Fibroblast of skin of right quadriceps (primary cell): ENCODE measurements around the gene MPP3.

Source experiments
- DNase-seq: peaks from one replicate; pipeline ENCODE4 v3.0.0-alpha.2; 2013

Gene MPP3

DNA sequence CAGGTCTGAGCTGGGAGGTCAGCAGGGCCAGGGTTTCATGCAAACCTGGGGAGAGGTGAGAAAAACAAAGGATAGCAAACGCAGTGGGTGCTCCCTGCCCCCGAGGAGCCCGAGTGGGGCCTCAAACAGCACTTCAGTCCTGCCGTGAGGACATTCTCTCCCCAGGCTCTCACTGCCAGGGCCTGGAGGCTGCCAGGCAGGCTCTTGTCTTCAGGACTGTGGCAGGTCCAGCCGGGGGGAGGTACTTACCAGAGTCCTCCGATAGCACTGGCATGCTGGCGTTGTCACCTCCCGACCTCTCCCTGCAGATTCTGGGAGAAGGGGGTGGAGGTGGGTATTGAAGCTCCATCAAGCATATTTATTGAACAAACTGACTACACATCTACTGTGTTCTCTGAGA, 1.3 kb downstream of the MPP3 start:
- no peak for DNase-seq

DNA sequence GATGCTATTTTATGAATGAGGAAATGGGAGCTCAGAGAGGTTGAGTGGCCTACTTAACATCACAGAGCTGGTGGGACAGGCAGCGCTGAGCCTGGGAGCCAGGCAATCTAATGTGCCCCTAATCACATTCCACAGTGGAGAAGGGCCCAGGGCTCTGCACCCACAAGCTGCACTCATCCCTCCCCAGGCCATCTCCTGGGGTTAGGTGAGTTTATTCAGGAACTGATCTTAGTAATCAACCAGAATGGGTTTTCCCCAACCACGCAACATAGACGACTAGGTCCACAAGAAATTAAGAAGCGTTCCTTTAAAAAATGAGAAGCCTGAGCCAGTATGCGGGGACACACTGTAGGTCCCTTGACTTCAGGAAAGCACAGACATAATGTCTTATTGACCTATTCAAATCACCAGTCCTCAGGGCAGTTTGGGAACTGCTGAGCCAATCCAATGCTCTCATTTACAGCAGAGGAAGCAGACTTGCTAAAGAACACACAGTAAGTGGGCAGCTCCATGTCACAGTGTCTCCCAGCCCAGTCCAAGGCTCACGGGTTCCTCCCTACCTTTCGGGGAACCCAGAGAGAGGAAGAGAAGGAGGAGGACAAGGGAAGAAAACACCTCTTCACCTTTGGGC, 2.3 kb downstream of the MPP3 start:
- DNase-seq, result no peak

DNA sequence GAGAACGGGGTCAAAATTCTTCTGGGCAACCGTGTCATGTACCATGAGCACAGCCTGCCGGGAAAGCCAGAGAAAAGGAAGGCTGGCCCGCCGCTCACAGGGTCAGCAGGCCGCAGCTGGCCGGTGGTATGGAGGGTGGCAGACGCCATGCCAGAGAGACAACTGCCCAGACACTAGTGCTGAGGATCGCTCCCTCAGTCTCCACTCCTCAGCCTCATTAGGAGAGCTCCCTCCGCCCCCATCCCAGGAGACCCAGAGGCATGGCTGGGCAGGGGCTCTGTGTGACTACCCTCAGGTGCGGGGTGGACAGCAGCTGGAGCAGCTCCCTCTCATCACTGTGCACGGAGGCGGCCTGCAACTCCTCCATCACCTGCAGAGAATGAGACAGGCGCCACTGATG, 3.2 kb downstream of the MPP3 start:
- DNase-seq, result no peak

DNA sequence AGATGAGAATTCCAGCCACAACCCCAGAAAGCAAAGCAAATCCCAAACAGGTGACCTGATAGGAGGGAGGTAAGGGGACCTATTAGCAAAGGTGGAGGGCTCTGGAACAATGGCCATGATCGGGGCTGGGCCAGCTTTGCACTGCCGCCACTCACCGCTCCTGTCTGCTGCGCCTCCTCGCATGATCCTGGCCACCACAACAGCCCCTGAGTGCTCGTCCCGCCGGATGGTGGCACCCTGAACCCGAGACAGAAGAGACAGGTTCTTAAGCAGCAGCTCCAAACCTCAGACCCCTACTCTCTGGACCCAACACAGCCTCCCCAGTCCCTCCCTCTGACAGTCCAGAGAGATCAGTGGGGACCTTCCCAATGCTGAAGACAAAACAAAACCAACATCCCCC, 5.3 kb downstream of the MPP3 start:
- DNase-seq, result no peak

DNA sequence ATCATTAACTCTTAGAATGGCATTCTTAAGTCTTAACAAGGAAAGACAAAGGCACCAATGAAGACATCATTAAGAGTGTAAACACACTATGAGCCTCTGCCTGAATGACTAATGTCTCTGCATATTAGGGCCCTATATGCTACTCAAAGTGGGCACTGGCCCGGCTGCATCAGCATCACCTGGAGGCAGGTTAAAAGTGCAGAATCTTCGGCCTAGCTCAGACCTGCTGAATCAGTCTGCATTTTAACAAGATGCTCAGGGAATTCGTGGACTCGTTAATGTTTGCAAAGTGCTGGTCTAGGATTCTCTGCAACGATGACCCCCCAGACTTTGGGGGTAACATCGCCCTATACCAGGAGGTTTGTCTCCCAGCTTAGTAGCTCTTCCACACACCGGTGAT, 6.7 kb downstream of the MPP3 start:
- DNase-seq, result no peak

DNA sequence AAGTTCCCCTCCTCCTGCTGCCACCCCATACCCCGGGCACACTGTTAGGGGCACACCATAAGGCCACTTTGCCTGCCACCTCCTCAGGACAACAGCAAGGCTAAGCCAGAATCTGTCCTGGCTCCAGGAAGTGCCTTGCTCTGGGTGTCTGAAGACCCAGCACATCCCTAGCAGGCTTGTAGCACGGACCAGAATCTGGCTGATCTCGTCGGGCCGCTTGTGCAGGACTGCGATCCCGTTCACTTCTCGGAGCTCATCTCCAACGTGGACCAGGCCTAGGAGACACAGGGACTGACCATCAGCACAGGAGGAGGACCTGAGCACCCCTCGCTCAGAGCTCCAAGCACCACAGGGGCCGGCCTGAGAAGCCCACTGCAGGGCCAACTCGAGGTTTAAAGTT, 7.4 kb downstream of the MPP3 start:
- no peak for DNase-seq

DNA sequence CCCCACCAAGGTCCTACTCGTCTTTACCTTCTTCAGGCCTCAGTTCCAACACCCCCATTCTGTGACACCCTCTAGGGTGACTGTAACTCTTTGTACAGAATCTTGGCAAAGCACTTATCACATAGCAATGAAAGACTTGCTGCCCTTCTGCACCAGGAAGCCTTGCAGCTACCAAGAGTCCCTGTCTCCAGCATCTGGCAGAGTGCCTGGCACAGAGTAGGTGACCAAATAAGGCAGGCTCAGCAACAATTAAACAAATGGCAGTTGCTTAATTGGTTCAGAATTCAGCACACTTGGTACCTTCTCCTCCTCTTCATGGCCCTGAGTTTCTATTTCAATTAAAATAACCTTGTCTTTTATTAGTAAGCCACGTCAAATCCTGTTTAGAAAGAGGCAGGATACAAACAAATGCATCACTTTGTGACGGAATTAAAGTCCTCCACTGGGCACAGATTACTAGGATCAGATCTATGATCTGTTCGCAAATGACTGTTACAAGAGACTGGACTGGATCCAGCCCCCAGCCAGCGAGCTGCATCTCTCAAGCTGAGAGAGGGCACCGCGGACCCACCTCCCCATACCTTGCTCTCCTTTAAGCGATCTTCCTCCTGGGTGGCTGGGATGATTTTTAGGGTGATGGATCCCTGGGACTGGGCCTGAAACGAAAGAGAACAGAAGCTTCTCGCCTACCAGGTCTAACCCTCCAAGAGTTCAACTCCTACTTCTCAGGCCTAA, 9.4 kb downstream of the MPP3 start:
- DNase-seq, result no peak

DNA sequence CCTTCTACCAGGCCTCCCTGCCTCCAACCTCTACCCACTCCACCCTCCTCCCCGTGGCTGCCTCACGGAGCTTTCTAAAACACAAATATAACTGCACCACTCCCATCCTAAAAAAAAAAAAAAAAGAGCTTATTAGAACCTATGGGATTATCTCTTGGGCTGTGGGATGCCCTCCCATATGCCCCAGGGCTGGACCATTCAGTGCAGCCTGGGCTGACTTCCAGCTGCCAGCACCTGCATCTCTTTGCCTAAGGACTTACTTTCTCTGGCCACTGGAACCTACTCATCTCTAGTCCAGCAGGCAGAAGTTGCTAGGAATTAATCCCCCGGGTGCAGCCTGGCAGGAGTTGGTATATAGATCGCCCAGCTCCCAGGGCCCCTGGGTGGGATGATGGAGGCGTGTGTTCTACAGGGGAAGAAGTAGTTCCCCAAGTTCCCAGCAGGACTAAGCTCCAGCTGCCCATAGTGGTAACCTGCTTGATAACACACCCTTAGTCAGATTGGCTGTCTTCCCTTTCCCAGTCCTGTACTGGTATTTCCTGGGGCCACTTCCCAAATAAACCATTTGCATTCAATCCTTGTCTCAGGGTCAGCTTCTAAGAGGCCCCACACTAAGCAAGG, 10.3 kb downstream of the MPP3 start:
- DNase-seq, result no peak

DNA sequence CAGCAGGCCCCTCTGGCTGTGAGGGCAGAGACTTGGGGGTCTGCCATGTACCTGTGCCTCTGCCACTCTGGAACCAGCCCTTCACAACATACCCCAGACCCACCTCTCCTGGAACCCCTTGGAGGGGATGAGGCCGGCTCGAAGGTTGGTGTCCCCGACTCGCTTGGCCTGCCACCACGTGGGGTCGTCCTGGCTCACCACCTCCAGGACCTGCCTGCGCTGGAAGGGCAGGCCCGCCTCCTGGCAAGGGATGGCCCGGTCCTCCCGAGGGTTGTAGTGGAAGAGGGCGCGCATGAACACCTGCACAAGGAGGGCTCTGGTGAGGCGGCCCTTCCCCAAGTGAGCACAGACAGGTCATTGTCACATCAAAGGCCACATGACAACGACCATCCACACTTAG, 12.2 kb downstream of the MPP3 start:
- DNase-seq, result no peak

DNA sequence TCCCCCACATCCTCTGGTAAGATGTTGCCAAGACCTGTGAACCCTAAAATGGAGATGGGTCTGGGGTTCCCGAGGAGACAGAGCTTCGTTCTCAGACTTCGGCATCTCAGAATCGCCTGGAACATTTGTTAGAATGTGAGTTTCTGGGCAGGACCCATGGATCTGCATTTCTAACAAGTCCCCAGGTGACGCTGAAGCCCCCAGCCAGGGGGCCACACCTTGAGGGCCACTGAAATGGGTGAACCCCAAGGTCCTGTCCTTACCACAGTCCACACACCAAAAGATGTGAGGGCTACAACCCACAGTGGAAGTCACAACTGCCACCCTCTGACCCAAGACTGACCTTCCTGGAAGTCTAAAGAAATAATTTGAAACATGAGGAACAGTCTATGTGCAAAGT, 14.0 kb downstream of the MPP3 start:
- DNase-seq, result no peak

DNA sequence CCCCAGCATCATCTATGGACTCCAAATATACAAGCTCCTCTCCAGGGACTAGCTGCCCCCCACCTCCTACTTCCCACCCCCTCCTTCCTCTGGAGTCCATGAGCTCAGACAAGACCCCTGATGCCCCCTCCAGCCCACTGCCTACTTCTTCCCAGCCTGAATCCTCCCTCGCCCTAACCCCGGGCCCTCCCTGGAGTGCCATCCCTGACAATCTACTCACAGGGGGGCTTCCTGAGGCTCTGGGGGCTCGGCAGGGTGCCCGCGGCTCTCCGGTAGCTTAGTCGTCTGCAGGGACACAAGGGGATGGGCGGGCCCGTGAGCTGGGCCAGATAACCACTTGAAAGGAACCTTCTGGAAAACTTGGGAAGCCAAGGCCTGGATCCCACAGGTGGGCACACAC, 15.1 kb downstream of the MPP3 start:
- no peak for DNase-seq

DNA sequence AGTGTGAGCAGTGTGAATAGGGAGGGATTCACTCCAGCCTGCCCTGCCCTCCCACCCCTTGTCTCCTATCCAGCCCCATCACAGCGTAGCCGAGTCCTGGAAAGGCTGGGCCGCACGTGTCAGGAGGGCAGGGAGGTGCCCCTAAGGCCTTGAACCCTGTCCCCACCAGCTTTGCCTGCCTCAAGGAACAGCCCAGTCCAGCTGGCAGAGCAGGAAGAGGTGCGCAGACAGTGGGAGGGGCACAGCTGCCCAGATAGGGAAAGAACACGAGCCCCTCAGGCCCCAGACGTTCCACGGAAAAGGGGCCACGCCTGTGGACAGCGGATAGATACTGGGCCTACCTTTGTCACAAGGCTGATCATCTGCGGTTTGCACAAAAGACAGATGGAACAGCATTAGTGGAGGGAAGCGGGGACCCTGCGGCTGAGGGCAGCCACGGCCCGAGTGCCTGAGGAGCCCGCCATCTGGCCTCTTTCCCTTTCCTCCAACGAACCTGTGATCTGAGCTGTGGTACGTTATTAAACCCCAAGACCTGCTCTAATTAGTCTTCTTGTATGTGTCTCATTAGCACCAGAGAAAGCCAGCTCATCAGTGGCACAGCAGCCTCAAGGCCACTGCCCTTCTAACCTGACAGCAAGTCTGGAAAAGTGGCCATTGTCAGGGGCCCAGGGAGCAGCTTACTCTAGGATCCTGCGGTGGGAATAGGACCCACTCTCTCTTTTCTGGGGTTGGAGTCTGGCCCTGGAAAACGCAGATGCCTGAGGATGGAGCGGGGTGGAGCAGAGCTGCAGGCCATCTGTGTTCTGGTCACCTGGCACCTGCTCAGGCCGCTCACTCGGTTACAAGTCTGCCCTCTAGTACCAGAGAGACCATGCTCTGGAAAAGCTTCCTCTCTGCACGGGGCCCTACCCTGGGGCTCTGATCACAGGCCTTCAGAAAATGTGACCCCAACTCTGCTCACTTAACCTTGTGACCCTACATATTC, 16.3 kb downstream of the MPP3 start:
- no peak for DNase-seq

DNA sequence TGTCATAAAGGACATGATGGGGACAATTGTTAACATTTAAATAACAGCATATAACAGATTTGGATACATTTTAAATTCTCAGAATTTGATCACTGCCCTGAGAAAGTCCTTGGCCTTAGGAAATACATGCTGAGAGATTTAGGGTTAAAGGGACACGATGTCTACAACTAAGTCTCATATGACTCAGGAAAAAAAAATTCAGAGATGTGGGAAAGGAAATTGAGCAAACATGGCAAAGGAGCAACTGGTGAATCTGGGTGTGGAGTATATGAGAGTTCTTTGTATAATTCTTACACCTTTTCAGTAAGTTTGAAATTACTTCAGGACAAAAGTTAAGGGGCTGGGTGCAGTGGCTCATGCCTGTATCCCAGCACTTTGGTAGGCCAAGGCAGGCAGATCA, 18.2 kb downstream of the MPP3 start:
- peak; percentile 73 for DNase-seq

DNA sequence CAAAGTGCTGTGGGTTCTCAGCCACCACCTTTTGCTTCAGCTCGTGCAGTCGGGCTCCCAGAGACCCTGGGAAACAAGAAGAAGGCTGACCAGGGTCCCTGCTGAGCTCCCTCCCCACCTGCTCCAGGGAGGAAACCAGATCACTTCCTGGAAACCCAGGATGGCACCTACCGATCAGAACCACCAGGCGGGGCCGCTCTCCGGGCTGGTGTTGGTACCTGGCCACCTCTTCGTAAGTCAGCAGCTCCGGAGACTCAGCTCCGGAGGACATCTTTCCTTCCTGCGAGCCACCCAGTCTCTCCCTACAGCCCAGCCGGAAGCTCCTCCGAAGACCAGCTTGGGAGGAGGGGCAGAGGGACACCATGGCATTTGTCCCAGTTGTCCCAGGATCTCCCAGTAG, 18.9 kb downstream of the MPP3 start:
- no peak for DNase-seq

DNA sequence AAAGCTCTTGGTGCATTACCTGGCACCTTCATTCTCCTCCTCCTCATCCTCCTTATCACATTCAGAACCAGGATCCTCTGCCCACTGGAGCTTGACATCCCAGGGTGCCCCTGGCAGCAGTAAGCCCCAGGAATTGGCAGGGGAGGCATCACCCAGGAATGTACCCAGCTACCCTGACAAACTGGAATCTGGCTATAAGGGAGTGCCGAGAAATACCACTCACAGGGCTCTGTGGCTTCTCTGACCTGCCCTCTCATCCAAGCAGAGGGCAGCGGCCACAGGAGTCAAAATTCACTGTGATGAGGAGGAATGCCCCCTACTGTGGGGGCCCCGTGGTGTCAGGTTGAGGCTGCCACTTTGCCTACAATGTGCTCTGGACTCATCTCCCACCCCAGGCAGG, 19.6 kb downstream of the MPP3 start:
- no peak for DNase-seq

DNA sequence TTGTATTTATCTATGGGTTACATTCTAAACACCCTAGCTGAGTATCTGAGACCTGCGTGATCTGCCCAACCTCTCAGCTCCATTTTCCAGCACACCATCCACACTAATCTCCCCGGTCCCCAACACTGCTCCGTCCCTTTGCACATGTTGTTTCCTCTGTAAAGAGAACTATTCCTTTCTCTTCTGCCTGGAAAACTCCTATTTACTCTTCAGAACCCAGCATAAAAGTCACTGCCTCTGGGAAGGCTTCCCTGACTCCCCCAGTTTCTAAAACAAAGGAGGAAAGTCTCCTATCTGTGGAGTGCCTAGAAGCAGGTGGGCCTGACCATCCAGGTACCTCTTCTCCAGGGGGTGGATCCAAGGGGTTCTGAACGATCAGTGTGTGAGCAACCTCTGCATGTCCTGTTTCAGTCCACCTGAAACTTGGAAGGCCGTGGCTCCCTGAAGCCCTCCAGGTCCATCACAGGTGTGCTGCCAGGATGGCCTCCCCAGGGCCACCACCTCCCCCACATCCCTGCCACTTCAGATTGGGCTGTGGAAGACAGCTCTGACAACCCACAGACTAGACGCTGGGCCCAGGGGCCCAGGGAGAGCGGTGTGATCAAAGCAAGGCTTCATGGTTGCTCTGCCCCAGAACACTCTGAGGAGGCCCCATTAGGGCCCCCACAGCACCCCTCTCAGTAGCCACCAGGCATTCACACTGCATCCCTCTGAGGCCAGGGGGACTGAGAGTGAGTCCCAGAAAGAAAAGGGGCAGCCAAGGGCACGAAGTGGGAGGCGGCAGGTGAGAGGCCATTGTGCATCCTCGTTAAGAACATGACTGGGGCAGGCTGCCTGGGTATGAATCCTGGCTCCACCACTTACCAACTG, 20.3 kb downstream of the MPP3 start:
- no peak for DNase-seq

DNA sequence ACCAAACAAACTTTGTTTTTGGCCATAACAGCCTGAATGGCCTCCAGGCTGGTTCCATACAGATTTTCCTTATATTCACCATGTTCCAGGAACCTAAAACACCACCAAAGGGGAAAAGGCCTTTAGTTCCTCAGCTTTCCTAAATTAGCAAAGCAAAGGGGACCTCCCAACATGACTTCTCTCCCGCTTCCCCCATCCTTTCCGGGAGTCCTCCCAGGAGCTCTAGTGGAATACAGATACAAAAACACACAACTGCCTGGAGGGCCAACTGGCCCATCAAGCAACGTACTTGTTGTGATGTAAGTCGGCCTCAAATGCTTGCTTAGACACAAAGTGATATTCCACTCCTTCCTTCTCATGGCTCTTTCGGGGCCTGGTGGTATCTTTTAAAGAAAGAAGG, 22.1 kb downstream of the MPP3 start:
- no peak for DNase-seq

DNA sequence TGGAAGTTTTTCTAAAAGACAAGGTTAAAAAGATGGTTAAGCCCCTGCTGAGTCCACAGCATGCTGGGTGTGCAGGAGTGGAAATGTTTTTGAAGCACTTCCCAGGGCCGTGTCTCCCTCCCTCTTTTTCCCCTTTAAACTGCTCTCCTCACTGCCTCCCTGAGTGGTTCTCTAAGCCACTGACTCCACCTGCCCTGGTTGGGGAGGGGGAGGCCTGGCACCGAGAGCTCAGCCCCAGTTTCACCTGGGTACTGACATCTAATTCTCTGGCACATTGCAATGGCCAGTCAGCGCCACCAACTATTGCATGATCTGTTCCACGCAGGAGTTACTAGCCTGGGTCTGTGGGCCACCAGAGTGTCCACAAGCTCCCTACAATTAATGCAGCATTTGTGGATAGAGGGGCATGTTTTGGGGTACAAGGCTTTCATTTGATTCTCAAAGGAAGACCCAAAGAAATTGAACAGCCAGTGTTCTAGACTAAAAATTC, 22.7 kb downstream of the MPP3 start:
- no peak for DNase-seq

DNA sequence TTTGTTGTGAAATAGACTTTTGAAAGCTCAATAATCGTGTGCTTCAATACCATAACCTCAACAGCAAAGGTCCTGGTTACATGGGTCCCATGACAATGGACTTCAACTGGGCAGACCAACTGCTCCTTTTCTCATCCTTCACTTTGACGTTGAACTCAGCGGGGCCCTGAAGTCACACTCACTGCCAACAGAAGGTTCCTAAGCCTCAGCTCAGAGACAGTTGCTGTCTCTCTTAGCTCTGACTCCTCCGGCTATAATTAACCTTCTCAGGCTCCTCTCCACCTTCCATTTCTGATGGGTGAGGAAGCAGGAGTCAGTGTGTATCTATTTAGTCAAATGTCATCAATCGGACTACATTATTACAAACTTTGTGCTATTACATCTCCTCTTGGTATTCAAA, 23.8 kb downstream of the MPP3 start:
- no peak for DNase-seq

DNA sequence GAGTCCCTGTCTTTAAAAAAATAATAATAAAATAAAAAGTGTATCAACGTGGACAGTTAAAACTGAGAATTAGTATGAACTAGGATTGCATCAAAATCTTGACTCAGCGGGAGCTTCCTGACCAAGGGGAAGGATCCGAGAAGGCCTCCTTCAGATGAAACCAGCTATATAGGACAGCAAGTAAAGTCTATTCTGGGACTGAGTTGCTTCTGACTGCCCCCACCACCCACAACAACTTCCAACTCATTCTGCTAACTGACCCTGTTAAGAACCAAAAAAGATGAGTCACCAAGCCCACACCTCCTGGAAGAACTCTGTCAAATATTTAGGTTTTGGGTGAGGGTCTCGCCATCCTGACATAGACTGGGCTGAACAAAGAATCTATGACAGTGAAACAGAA, 24.9 kb downstream of the MPP3 start:
- DNase-seq, result no peak

DNA sequence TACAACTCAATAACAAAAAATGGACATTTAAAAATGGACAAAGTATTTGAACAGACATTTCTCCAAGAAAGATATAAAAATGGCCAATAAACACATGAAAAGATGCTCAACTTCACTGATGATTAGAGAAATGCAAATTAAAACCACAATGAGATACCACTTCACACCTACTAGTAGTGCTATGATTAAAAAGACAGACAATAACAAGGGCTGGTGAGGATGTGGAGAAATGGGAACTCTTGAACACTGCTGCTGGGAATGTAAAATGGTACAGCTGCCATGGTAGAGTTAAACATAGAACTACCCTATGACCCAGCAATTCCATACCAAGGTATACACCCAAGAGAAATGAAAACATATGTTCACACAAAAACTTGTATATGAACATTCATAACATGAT, 27.8 kb downstream of the MPP3 start:
- no peak for DNase-seq

DNA sequence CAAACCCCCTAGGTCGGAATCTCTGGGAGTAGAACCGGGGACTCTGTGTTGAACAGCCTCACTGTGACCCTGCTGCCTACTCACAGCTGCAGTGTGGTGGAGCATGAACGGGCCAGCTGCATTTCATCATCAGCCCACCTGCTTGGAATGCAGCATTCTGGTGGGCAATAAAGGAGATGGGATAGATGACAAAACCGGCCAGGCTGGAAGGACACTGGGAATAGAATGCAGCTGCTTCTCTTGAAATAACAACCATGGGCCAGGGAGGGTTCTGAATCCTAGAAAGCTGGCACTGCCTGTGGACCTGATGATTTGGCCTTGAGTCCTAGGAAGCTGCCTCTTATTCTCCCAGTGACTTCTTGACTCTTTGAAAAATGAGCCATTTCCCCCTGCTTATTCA, 29.2 kb downstream of the MPP3 start:
- DNase-seq, result no peak
